ENCODE results near the gene EEF1A2. TPM values are rescaled to one million over a fixed set of nuclear protein-coding genes. Genes with fewer than 3 reads are reported as not detected.
"Not testable (repeated sequence)": the region's sequence is repeated elsewhere in the genome, so short reads cannot be mapped to it uniquely, and the experiment has no call there.

The EEF1A2 gene
- total RNA-seq, 2 donors from 2014 or later, result 2.4 TPM; not detected in 1

DNA sequence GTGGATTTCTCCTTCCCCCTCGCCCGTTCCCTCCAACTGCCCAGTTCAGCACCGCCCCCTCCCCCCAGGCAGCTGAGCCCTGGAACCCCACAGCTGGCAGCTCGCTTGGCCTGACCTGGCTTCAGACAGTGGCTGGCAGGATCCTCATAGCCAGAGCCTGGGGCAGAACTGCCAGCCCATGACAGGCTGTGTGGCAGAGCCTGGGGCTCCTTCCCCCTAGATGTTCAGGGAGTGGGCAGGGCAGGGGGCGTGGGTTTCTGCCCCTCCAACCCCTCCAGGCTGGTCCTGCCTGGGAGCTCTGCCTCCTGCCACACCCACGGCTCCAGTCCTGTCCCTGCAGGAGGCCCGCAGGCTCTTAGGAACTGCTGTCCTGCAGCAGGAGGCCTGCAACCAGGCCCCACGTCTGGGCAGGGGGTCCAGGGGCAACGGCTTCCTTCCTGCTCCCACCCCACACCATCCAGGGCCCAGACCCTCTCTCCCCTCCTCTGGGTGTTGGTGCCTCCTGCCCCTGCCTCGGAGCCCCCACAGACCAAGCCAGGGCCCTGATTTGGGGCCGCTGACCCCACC lies 16.8 kb downstream of the EEF1A2 start:
- Histone ChIP-seq H3K4me3 (no peak overlapping the region), H3K9me3 (no peaks in the 10 kb centered on the region), H3K4me1 (ENCODE audit: control insufficient read depth in 1 of 2, low read depth in 2 of 2) (no peaks in the 10 kb centered on the region), H3K27ac (no peak overlapping the region), H3K27me3 (replicated peaks; ENCODE audit: insufficient read depth) (no peaks in the 10 kb centered on the region), H3K36me3 (no peaks in the 10 kb centered on the region)
- DNase-seq (ENCODE audit: low spot score) (no peak), ATAC-seq (ENCODE audit: insufficient number of reproducible peaks, low FRiP score, low read depth) (no peak)
- TF ChIP-seq, protein P1, sequence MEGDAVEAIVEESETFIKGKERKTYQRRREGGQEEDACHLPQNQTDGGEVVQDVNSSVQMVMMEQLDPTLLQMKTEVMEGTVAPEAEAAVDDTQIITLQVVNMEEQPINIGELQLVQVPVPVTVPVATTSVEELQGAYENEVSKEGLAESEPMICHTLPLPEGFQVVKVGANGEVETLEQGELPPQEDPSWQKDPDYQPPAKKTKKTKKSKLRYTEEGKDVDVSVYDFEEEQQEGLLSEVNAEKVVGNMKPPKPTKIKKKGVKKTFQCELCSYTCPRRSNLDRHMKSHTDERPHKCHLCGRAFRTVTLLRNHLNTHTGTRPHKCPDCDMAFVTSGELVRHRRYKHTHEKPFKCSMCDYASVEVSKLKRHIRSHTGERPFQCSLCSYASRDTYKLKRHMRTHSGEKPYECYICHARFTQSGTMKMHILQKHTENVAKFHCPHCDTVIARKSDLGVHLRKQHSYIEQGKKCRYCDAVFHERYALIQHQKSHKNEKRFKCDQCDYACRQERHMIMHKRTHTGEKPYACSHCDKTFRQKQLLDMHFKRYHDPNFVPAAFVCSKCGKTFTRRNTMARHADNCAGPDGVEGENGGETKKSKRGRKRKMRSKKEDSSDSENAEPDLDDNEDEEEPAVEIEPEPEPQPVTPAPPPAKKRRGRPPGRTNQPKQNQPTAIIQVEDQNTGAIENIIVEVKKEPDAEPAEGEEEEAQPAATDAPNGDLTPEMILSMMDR (IDR thresholded peaks at IDR 0.05), result no peak

DNA sequence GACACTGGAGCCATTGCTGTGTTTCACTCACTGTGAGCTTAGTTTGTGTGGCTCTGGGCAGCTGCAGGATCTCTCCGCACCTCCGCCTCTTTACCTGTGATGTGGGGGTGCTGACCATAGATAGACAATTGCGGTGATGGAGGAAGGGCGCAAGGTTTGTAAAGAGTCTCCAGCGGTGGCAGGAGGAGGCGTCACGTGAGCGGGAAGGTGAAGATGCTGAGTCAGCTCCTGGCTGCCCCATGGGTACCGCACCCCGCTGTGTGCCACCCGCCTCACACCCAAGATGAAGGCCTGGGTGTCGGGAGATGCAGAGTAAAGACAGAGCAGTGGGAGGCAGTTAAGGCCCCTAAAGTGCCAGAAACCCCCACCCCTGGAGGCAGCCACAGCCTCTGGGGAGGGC lies 17.4 kb downstream of the EEF1A2 start:
- no peaks in the 10 kb centered on the region for H3K36me3 ChIP-seq
- no peaks in the 10 kb centered on the region for H3K9me3 ChIP-seq
- TF ChIP-seq, protein P1 (IDR thresholded peaks at IDR 0.05), result no peak
- no peak for ATAC-seq (ENCODE audit: insufficient number of reproducible peaks, low FRiP score, low read depth)
- no peaks in the 10 kb centered on the region for H3K27me3 ChIP-seq (replicated peaks; ENCODE audit: insufficient read depth)
- no peak overlapping the region for H3K27ac ChIP-seq
- DNase-seq (ENCODE audit: low spot score), result no peak
- no peak overlapping the region for H3K4me3 ChIP-seq
- no peaks in the 10 kb centered on the region for H3K4me1 ChIP-seq (ENCODE audit: control insufficient read depth in 1 of 2, low read depth in 2 of 2)

DNA sequence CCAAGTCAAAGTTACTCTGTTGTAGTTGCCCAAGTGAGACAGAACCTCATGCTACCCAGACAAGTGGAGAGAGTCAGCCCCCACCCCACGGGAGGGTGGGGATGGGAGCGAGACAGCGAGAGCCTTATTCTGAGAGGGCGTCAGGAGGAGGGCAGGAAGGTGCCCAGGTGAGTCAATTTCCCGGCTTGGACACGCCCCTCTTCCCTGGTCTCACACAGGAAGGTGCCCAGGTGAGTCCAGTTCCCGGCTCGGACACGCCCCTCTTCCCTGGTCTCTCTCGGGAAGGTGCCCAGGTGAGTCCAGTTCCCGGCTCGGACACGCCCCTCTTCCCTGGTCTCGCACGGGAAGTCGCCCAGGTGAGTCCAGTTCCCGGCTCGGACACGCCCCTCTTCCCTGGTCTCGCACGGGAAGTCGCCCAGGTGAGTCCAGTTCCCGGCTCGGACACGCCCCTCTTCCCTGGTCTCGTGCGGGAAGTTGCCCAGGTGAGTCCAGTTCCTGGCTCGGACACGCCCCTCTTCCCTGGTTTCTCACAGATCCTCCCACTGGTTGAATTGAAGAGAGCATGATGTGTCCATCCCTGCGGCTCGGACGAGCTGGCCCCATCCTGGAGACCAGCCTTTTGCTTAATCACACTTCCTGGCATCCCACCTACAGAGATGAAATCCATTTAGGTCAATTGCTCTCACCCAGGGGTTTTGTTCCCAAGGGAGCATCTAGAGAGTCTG lies 19.0 kb downstream of the EEF1A2 start:
- H3K9me3 ChIP-seq; H3K27ac ChIP-seq; H3K4me3 ChIP-seq; DNase-seq (ENCODE audit: low spot score); ATAC-seq (ENCODE audit: insufficient number of reproducible peaks, low FRiP score, low read depth); H3K27me3 ChIP-seq (replicated peaks; ENCODE audit: insufficient read depth); H3K4me1 ChIP-seq (ENCODE audit: control insufficient read depth in 1 of 2, low read depth in 2 of 2); H3K36me3 ChIP-seq: not testable (repeated sequence)

DNA sequence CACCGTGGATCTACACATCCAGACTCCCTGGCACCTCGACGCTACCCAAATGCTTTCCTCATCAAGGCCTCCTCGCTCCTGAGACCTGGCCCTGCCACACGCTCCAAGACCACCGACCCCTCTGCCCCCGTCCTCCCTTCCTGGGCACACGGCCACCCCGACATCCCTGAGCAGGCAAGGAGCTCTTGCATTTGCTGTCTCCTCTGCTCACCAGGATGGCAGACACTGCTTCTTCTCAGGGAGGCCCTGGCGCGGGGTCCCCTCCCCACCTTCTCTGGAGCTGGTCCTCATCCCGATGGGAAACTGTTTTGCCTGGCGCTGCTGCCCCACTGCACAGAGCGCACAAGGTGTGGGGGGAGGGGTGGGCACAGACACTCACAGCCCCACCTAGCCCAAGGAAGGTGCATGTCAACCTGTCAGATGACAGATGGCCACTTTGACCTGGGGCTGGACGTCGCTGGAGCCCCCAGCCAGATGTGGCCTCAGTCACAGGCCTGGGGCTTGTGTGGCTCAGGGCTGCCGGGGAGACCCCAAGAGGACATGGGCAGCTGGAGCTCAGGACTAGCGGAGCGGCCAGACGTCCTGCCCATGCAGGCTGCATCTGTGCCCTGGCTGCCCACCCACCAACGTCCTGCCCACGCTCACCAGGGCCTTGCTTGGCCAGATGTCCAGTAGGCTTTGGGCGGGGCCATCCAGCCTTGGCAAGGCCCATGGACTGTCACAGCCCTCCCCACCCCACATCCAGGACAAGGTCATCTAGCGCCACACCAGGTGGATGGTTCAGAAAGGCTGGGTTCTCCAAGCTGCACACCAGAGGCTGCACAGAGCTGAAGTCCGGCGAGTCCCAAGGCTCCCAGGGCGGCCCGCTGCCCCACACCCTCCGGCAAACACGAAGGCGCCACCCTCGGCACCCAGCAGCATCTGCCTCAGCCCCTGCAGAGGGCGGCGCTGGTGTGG lies 20.3 kb downstream of the EEF1A2 start:
- TF ChIP-seq, protein P1 (IDR thresholded peaks at IDR 0.05), result no peak
- Histone ChIP-seq H3K4me3 (no peak overlapping the region), H3K27me3 (replicated peaks; ENCODE audit: insufficient read depth) (no peaks in the 10 kb centered on the region), H3K27ac (no peak overlapping the region), H3K4me1 (ENCODE audit: control insufficient read depth in 1 of 2, low read depth in 2 of 2) (no peaks in the 10 kb centered on the region), H3K36me3 (no peaks in the 10 kb centered on the region), H3K9me3 (no peaks in the 10 kb centered on the region)
- no peak for ATAC-seq (ENCODE audit: insufficient number of reproducible peaks, low FRiP score, low read depth)
- no peak for DNase-seq (ENCODE audit: low spot score)

DNA sequence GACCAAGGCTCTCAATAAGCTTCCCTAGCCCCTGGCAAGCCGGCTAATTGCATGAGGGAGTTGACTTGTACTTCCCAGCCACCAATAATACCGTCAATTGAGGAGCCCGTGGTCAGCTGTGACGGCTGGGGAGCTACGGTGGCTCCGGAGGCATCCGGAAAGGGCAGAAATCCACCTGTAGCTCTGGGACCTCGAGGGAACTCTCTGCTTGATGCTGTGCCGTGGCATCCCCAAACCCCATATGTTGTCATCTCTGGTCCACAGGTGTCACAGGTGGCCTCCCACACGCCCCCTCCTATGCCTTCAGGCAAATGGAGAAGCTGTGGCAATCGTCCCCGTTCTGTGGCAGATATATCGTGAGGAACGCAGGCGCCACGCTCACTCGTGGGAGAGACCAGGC lies 20.9 kb downstream of the EEF1A2 start:
- H3K9me3 ChIP-seq, result no peaks in the 10 kb centered on the region

More for the DNA sequence above, 20.9 kb downstream of the EEF1A2 start:
- Histone ChIP-seq H3K36me3 (no peaks in the 10 kb centered on the region), H3K27ac (no peak overlapping the region), H3K27me3 (replicated peaks; ENCODE audit: insufficient read depth) (no peaks in the 10 kb centered on the region), H3K4me3 (no peak overlapping the region), H3K4me1 (ENCODE audit: control insufficient read depth in 1 of 2, low read depth in 2 of 2) (no peaks in the 10 kb centered on the region)
- ATAC-seq (ENCODE audit: insufficient number of reproducible peaks, low FRiP score, low read depth) (no peak), DNase-seq (ENCODE audit: low spot score) (no peak)
- TF ChIP-seq, protein P1 (IDR thresholded peaks at IDR 0.05), result no peak

All from thoracic aorta (tissue), 2 donors.